Parathyroid adenoma (tissue), 2 donors: ENCODE results near the gene NME7.

ENCODE experiments used
- H2AFZ ChIP-seq: fragments of 300-600 bp; sonication (generic); one replicate; pipeline ENCODE4 v1.7.0; 2017; ENCODE audit warnings: antibody characterized with exemption, mild to moderate bottlenecking
- H3K27ac ChIP-seq: fragments of 300-600 bp; sonication (generic); one replicate; pipeline ENCODE4 v1.7.0; 2017
- H3K27me3 ChIP-seq: fragments of 300-600 bp; sonication (generic); one replicate; pipeline ENCODE4 v1.7.0; 2017; ENCODE audit warnings: low read length; ENCODE audit not compliant: control insufficient read depth, insufficient read depth
- H3K36me3 ChIP-seq: fragments of 300-600 bp; sonication (generic); one replicate; pipeline ENCODE4 v1.7.0; 2017; ENCODE audit warnings: low read length; ENCODE audit not compliant: control insufficient read depth, insufficient read depth
- H3K4me1 ChIP-seq: fragments of 300-600 bp; sonication (generic); one replicate; pipeline ENCODE4 v1.7.0; 2017; ENCODE audit warnings: control low read depth
- H3K4me2 ChIP-seq: fragments of 300-600 bp; sonication (generic); one replicate; pipeline ENCODE4 v1.7.0; 2017; ENCODE audit warnings: low read length
- H3K4me3 ChIP-seq: fragments of 300-600 bp; sonication (generic); one replicate; pipeline ENCODE4 v1.7.0; 2017; ENCODE audit warnings: low read depth, low read length
- H3K79me2 ChIP-seq: fragments of 300-600 bp; sonication (generic); one replicate; pipeline ENCODE4 v1.7.0; 2017; ENCODE audit warnings: control low read depth
- H3K9ac ChIP-seq: fragments of 300-600 bp; sonication (generic); one replicate; pipeline ENCODE4 v1.7.0; 2017; ENCODE audit warnings: mild to moderate bottlenecking
- H3K9me3 ChIP-seq: fragments of 300-600 bp; sonication (generic); one replicate; pipeline ENCODE4 v1.7.0; 2017; ENCODE audit warnings: low read length; ENCODE audit not compliant: control insufficient read depth
- CTCF ChIP-seq: fragments of 300-600 bp; sonication (generic); IDR thresholded peaks from one replicate; pipeline ENCODE4 v1.7.0; 2017; ENCODE audit warnings: antibody characterized with exemption, mild to moderate bottlenecking
- donor health status: primary hyperparathyroidism.

Gene NME7

DNA sequence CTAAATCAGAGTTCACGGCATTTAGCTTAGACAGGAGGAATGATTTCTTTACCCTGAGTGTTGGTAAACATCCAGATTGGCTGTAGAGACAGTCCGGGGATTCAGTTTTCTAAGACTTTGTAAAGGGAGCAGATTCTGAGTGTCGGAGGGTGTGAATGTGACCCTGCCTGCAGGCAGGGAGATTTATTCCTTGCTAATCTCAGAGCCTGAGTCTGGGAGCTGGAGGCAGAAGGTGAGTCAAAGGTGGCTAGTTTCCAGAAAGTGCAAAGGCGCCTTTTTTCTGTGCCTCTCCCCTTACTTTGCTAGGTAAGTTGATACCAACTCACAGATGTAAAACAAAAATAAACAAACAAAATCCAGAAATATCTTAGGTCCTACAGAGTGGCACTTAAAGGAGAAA is 249.4 kb downstream of the NME7 start:
- peaks cover 36% of the 10 kb centered on the region for H3K79me2 ChIP-seq
- TF ChIP-seq CTCF, result no peak
- H3K27me3 ChIP-seq, result no peaks in the 10 kb centered on the region
- H3K9ac ChIP-seq, result no peak overlapping the region
- peak overlapping the region; percentile 40 for H3K4me2 ChIP-seq
- H3K27ac ChIP-seq, result peak overlapping the region; percentile 76
- no peaks in the 10 kb centered on the region for H3K9me3 ChIP-seq
- H3K36me3 ChIP-seq, result no peaks in the 10 kb centered on the region
- H3K4me3 ChIP-seq, result peak overlapping the region; percentile 10
- peaks cover 35% of the 10 kb centered on the region for H3K4me1 ChIP-seq
- no peak overlapping the region for H2AFZ ChIP-seq

DNA sequence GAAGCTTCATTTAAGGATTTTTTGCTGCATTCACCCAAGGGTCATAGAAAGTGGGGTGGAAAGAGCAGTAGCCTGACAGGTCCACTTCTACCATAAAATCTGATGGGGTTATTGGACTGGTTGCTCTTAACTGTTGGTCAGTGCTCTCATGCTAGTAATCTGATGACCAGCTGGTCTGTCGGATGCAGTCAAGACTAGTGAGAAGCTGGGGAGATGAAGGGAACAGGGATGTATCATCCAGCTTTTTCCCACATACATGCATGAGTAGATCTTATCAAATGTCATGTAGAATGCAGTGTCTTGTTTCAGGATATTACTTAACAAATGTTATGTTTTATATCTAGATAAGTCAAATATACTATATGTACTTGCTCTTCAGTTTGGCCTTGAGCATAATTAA is 250.0 kb downstream of the NME7 start:
- Histone ChIP-seq H3K4me1 (peaks cover 37% of the 10 kb centered on the region), H3K9ac (no peak overlapping the region), H3K9me3 (no peaks in the 10 kb centered on the region), H3K27ac (peak overlapping the region; percentile 76), H3K4me3 (no peak overlapping the region), H3K27me3 (no peaks in the 10 kb centered on the region), H2AFZ (no peak overlapping the region), H3K36me3 (no peaks in the 10 kb centered on the region), H3K4me2 (peak overlapping the region; percentile 40), H3K79me2 (peaks cover 40% of the 10 kb centered on the region)
- TF ChIP-seq CTCF, result no peak

- Histone ChIP-seq H3K4me1 (peaks cover 43% of the 10 kb centered on the region), H3K4me3 (no peak overlapping the region), H3K79me2 (peaks cover 40% of the 10 kb centered on the region), H2AFZ (no peak overlapping the region), H3K27ac (peak overlapping the region; percentile 76), H3K9me3 (no peaks in the 10 kb centered on the region), H3K36me3 (no peaks in the 10 kb centered on the region), H3K27me3 (no peaks in the 10 kb centered on the region), H3K9ac (no peak overlapping the region), H3K4me2 (peak overlapping the region; percentile 0)
- TF ChIP-seq CTCF, result no peak
Measured at GRCh38 chr1:169117014-169117413, 250.6 kb downstream of the NME7 start.

DNA sequence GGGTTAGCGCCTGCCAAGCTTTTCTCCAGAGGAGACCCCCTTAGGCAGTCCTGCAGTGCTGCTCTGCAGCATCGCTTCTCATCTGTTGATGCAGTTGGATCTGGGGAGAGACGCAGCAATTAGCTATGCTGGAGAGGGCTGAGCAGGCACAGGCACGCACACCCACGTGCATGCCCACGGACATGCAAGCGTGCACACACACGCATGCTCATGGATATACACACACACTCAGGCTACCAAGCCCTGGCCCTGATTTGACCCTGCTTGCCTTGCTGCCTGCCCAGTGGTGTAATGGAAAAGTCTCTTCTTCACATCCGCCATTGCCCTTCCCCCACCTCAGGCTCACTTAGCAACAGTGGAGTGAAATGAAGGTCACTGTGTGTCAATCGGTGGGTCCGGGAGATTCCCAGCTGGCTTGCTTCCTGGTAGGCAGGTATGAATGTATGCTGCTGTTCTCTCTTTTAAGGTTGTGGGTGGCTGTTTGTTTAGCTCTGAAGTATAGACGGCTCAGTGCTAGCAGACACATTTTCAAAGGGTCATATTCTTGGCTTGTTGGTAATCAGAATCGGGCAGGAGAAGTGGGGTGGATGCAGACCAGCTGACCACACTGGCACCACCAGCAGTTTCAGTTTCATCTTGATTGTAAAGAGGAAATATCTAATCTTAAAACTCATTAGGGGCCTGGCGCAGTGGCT is 251.6 kb downstream of the NME7 start:
- TF ChIP-seq CTCF, result no peak
- Histone ChIP-seq H3K4me3 (peak overlapping the region; percentile 39), H3K27me3 (no peaks in the 10 kb centered on the region), H2AFZ (no peak overlapping the region), H3K9me3 (no peaks in the 10 kb centered on the region), H3K27ac (peak overlapping the region; percentile 76), H3K4me2 (peak overlapping the region; percentile 69), H3K79me2 (peaks cover 35% of the 10 kb centered on the region), H3K36me3 (no peaks in the 10 kb centered on the region), H3K9ac (no peak overlapping the region), H3K4me1 (peaks cover 46% of the 10 kb centered on the region)

- Histone ChIP-seq H3K4me3 (no peak overlapping the region), H3K4me2 (peak overlapping the region; percentile 21), H3K4me1 (peaks cover 33% of the 10 kb centered on the region), H3K36me3 (no peaks in the 10 kb centered on the region), H3K9ac (no peak overlapping the region), H3K9me3 (no peaks in the 10 kb centered on the region), H2AFZ (no peak overlapping the region), H3K79me2 (peaks cover 45% of the 10 kb centered on the region), H3K27me3 (no peaks in the 10 kb centered on the region), H3K27ac (peak overlapping the region; percentile 36)
- no peak for TF ChIP-seq CTCF
Measured at GRCh38 chr1:169113613-169114119, 253.9 kb downstream of the NME7 start.
